NCI-H2107 treated with DMSO at 0.1 percent for 48 hours (cell line): ENCODE data around the gene GALK2.
"Not testable (repeated sequence)": the region's sequence is repeated elsewhere in the genome, so short reads cannot be mapped to it uniquely, and the experiment has no call there.

Experiments
- DNase-seq: peaks from one replicate; lab custom pipeline; 2025; ENCODE audit not compliant: unreplicated experiment; lab: John Stamatoyannopoulos, UW

Gene GALK2

GRCh38 chr15:49215768-49216739, 46.0 kb downstream of the GALK2 start:
- peak; percentile 70 for DNase-seq

DNA sequence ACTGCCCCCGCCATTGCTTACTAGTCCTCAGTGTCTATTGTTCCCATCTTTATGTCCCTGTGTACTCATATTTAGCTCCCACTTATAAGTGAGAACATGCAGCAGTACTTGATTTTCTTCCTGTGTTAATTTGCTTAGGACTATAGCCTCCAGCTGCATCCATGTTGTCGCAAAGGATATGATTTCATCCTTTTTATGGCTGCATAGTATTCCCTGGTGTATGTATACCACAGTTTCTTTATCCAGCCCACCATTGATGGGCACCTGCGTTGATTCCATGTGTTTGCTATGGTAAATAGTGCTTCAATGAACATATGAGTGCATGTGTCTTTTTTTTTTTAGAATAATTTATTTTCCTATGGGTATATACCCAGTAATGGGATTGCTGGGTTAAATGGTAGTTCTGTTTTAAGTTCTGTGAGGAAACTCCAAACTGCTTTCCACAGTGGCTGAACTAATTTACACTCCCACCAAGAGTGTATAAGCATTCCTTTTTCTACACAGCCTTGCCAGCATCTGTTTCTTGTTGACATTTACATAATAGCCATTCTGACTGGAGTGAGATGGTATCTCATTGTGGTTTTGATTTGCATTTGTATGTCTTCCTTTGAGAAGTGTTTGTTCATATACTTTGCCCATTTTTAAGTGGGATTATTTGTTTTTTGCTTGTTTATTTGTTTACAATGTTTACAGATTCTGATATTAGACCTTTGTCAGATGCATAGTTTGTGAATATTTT, 53.7 kb downstream of the GALK2 start:
- no peak for DNase-seq

DNA sequence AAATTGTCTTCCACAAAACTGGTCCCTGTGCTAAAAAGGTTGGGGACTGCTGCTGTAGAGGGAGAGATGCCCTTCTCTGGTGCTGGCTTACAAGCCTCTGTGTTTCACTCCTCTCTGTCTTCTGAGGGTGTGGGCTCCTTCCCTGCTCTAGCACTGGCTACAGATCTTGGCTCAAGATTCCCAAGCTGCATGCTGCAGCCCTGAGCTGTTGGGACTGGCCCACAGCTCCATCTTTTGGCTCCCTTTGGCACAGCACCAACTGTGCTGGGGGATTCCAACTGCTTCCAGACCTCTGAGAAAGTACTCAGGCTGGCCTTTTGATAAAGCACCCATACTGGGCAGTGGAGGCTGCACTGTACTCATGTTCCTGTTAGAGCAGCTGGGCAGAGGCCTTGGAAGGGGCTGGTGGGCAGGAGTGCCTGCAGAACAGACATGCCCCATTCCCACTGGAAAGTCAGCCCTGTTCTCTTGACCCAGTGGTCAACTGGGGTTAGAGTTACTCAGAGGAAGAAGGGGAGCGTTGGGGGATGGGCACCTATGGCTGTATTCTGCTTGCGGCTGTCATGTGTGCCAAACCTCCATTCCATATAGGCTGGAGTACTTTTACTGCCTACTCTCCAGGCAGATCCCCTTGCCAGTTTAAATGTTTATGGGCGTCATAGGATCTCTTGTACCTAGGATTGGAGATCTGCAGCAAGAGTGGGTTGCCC, 55.7 kb downstream of the GALK2 start:
- DNase-seq = no peak

- DNase-seq = no peak
Observed at GRCh38 chr15:49227602-49228001, 57.6 kb downstream of the GALK2 start.

- no peak for DNase-seq
Observed at GRCh38 chr15:49229922-49230321, 59.9 kb downstream of the GALK2 start.

- DNase-seq = no peak
Observed at GRCh38 chr15:49232236-49232806, 62.3 kb downstream of the GALK2 start.

DNA sequence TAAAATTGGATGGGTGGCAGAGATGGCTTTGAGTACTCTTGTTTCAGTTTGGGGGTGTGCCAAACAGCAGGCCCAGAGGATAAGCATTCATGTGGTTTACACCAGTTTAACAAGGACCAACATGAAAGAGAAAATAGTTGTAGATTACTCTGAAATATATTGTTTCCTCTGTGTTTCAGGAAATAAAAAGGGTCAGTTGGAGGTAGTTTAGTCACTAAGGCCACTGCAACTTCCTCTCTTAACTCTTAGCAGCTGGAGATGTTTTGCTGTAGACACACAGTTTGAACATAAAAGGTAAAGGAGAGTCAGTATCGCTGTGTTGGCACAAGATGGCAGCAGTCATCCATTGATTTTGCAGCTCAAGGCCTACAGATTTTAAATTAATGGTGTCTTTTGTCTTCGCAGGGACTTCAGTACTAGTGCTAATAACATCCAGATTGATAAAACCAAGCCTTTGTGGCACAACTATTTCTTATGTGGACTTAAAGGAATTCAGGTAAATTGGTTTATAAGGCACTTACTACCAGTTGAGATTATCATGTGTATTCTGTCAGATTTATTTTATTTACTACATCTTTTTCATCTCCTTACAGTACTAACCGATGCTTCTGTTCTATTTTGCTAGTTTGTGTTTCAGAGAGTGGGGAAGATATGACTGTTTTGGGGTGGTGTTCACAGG, 65.5 kb downstream of the GALK2 start:
- DNase-seq = peak; percentile 49

DNA sequence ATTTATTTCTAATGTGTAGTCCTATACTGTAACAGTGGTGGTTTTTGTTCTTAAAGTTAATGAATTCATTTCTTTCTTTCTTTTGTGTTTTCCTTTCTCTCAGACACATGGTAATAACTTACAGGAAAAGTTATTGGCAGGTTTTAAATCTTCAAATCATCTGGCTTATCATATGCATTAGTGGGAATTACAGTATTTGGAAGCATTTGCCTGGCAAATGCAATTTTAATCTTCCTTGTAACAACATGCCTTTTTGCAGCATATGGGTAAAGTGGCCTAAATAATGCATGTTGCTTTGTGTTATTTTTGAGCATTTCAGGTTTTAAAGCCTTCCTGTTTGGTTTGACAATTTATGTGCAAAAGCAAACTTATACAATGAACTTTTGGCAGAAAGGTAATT, 66.8 kb downstream of the GALK2 start:
- DNase-seq = no peak

- DNase-seq = no peak
Observed at GRCh38 chr15:49238342-49238741, 68.3 kb downstream of the GALK2 start.

- DNase-seq = no peak
Observed at GRCh38 chr15:49239105-49239504, 69.1 kb downstream of the GALK2 start.

- no peak for DNase-seq
Observed at GRCh38 chr15:49242820-49243219, 72.8 kb downstream of the GALK2 start.

DNA sequence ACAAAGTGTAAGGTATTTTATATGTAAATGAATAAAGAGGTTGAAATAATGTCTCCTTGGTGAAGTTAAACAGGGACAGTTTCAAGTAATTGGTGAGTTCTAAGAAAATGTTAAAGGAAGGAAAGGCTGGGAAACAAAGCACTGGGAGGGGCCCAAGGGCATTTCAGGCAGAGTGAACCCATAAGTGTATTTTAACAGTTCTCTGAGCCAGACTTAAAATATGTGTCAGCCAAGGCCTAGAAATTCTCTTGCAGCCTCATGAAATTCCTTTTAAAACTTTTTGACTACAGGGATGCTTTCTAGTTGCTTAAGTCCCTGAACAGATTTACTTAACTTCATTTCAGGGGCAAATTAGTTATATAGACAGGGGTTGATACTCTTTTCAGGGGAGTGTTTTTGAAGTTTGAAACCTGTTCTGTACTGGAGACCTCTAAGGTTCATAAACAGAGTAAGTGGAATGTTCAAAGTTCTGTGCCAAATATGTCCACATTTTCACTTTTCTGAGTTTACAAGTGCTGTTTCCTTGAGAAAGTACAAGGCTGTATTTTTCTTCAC, 77.6 kb downstream of the GALK2 start:
- no peak for DNase-seq

GRCh38 chr15:49248291-49248690, 78.2 kb downstream of the GALK2 start:
- DNase-seq = no peak

- DNase-seq = peak; percentile 57
Observed at GRCh38 chr15:49255966-49256759, 86.1 kb downstream of the GALK2 start.

- not testable (repeated sequence) for DNase-seq
Observed at GRCh38 chr15:49265117-49265516, 95.1 kb downstream of the GALK2 start.

DNA sequence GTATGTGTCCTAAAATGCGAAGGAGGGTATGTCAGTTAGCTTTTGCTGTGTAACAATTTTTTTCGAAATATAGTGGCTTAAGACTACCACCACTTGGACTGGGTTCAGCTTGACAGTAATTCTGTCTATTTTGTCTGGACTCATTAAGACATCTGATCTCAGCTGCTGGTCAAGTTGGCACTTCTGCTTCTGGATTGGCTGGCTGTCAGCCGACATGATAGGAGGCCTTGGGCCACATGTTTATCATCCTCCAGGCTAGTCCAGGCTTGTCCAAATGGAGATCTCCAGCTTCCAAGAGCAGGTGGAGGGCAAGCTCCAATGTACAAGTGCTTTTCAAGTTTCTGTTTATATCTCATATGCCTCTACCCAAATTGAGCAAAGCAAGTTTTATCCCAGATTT, 95.9 kb downstream of the GALK2 start:
- no peak for DNase-seq

DNA sequence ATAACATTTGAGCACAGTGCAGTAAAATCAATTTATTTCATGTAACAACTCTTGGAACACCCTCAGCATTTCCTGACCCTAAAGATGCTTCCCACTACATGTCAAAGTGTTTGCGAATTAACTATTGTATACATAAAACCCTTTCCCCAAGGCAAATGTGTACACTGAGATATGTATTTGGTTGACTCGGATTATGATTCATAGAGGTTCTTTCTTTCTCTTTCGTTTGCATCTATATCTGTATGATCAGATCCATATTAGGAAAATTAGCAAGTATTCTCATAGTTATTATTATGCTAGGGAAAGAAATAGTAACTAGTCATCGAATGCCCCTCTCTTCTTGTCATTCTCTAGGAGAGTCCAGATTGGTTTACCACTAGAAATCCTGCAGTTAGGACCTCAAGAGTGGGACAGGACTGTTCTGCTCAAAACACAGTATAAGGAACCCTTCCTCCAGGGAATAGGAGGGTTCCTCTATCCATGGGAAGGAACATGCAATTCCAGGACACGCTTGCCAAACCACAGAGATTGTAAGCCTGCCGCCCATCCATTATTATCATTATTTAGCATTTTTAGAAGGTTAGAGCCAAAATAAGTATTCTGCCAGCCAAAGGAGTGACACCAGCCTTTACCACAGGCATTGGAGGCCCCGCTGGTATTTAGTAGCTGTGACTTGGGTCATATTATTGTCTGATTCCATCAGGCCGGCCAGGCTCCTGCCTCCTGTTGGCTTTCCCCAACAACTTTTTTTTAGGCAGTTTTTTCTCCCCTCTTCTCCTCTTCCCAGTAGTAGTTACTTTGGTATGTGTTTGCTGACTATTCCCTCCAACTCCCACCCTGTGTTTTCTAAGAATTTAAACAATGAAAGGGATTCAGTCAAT, 100.7 kb downstream of the GALK2 start:
- DNase-seq = no peak

DNA sequence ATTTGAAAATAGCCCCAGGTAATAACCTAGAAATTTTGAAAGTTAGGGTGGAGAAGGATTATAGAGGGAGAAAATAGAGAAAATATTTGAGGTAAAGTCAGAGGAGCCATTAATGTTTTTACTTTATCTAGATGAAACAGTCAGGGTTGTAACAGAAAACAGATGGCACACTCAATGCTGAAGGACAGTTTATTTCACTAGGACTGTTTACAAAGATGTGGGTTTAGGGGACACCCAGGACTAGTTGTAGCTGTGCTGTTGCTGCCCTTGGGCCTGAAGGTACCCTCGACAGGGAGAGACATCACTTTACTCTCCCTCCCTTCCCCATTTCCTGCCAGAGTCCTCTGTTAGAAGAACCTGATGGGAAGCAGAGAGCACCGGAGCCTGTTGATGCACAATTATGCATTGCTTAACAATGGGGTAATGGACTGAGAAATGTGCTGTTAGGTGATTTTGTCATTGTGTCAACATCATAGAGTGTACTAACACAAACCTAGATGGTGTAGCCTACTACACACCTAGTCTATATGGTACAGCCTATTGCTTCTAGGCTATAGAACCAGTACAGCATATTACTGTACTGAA, 103.8 kb downstream of the GALK2 start:
- no peak for DNase-seq
